GM12878 (cell line): ENCODE measurements around the gene KLB.

Experiments used
- CHD1 ChIP-seq: IDR thresholded peaks from 2 replicates; pipeline ENCODE4 v1.6.1; 2012; ENCODE audit warnings: low read depth, low read length, improper control_type of control experiment
- EED ChIP-seq: sonication (generic); IDR thresholded peaks from 2 replicates; pipeline ENCODE4 v1.6.1; 2016; ENCODE audit warnings: antibody characterized with exemption, low read depth
- EGR1 ChIP-seq, 2 experiments: IDR thresholded peaks; 1 replicate in 1 of 2; 2 replicates in 1 of 2; pipeline ENCODE4 v1.6.1; 2011 to 2012; ENCODE audit warnings: low read depth in 2 of 2, low read length in 2 of 2, borderline replicate concordance in 1 of 2, mild to moderate bottlenecking in 1 of 2, moderate library complexity in 1 of 2
- NBN ChIP-seq: fragments of 450-650 bp; IDR thresholded peaks from 2 replicates; pipeline ENCODE4 v1.6.1; 2016
- POLR2AphosphoS5 ChIP-seq: IDR thresholded peaks from 2 replicates; pipeline ENCODE4 v1.6.1; 2011; ENCODE audit warnings: mild to moderate bottlenecking, low read length, inconsistent platforms
- RAD21 ChIP-seq: IDR thresholded peaks from 2 replicates; pipeline ENCODE4 v1.6.1; 2011; ENCODE audit warnings: mild to moderate bottlenecking, low read depth, low read length, moderate library complexity; ENCODE audit not compliant: insufficient read depth
- SREBF2 ChIP-seq: IDR thresholded peaks from 2 replicates; pipeline ENCODE4 v1.6.1; 2012; ENCODE audit warnings: mild to moderate bottlenecking, low read length
- SRF ChIP-seq, 2 experiments: IDR thresholded peaks; 2 replicates each; pipeline ENCODE4 v1.6.1; 2011; ENCODE audit warnings: low read depth in 2 of 2, low read length in 2 of 2, mild to moderate bottlenecking in 1 of 2, moderate library complexity in 1 of 2
- TCF12 ChIP-seq: IDR thresholded peaks from 2 replicates; pipeline ENCODE4 v1.6.1; 2011; ENCODE audit warnings: low read depth, mild to moderate bottlenecking, low read length
- TCF7 ChIP-seq: IDR thresholded peaks from 2 replicates; pipeline ENCODE4 v1.6.1; 2014; ENCODE audit warnings: antibody characterized with exemption, borderline replicate concordance
- TF ChIP-seq, protein P1 (sequence below): IDR thresholded peaks from 2 replicates; pipeline ENCODE4 v1.6.1; 2012; ENCODE audit warnings: low read depth, low read length, improper control_type of control experiment
- TF ChIP-seq, protein P2 (sequence below), 3 experiments: IDR thresholded peaks in 2 of 3; conservative IDR thresholded peaks in 1 of 3; 2 replicates each; pipeline ENCODE4 v1.5.1; 2011; ENCODE audit warnings: low read depth in 3 of 3, low read length in 3 of 3, mild to moderate bottlenecking in 3 of 3, control low read depth in 2 of 3, moderate library complexity in 2 of 3, inconsistent platforms in 1 of 3, mixed read lengths in 1 of 3; ENCODE audit not compliant: control insufficient read depth in 2 of 3, insufficient read depth in 1 of 3; ENCODE audit errors: extremely low read depth in 1 of 3

DNA sequence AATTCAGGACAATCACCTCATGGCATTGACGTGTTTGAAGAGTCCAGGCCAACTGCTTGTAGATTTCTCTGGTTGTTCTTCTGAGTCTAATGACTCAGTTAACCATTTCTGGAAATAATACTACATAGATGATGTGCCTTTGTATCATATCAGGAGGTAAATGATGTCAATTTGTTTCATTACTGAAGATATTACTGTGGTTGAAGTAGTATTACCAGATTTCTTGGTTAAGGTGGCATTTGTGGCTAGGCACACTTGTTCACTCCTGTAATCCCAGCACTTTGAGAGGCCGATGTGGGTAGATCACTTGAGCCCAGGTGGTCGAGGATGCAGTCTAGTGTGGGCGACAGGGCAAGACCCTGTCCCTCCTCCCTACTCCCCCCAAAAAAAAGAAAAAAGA, 36.3 kb downstream of the KLB start:
- TF ChIP-seq SREBF2 (no peak), EED (no peak), NBN (no peak), POLR2AphosphoS5 (no peak), EGR1 (IDR thresholded peaks at IDR 0.05; ENCODE audit: borderline replicate concordance in 1 of 2, low read depth in 2 of 2, low read length in 2 of 2) (no peak), TCF12 (no peak), SRF (IDR thresholded peaks at IDR 0.05; ENCODE audit: low read depth in 2 of 2, low read length in 2 of 2) (no peak), CHD1 (no peak), RAD21 (no peak), TCF7 (no peak)
- TF ChIP-seq, protein P1, sequence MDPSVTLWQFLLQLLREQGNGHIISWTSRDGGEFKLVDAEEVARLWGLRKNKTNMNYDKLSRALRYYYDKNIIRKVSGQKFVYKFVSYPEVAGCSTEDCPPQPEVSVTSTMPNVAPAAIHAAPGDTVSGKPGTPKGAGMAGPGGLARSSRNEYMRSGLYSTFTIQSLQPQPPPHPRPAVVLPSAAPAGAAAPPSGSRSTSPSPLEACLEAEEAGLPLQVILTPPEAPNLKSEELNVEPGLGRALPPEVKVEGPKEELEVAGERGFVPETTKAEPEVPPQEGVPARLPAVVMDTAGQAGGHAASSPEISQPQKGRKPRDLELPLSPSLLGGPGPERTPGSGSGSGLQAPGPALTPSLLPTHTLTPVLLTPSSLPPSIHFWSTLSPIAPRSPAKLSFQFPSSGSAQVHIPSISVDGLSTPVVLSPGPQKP = no peak
- TF ChIP-seq, protein P2, sequence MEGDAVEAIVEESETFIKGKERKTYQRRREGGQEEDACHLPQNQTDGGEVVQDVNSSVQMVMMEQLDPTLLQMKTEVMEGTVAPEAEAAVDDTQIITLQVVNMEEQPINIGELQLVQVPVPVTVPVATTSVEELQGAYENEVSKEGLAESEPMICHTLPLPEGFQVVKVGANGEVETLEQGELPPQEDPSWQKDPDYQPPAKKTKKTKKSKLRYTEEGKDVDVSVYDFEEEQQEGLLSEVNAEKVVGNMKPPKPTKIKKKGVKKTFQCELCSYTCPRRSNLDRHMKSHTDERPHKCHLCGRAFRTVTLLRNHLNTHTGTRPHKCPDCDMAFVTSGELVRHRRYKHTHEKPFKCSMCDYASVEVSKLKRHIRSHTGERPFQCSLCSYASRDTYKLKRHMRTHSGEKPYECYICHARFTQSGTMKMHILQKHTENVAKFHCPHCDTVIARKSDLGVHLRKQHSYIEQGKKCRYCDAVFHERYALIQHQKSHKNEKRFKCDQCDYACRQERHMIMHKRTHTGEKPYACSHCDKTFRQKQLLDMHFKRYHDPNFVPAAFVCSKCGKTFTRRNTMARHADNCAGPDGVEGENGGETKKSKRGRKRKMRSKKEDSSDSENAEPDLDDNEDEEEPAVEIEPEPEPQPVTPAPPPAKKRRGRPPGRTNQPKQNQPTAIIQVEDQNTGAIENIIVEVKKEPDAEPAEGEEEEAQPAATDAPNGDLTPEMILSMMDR (IDR thresholded peaks at IDR 0.05 in 2 of 3, conservative IDR thresholded peaks at IDR 0.05 in 1 of 3; ENCODE audit: control insufficient read depth in 2 of 3, extremely low read depth in 1 of 3, insufficient read depth in 1 of 3, low read depth in 3 of 3, low read length in 3 of 3) = no peak
